HAP-1 (cell line): Measurements from ENCODE around the gene SPSB2.
"Not testable (repeated sequence)": the region's sequence is repeated elsewhere in the genome, so short reads cannot be mapped to it uniquely, and the experiment has no call there.

Experiments used
- DNase-seq, 2 experiments: peaks; one replicate each; pipeline ENCODE4 v3.0.0-alpha.2; 2016 to 2020; ENCODE audit warnings: low spot score in 2 of 2
- H3K27me3 ChIP-seq: fragments of 250-450 bp; sonication (Bioruptor Pico); 2 replicates; pipeline ENCODE4 v1.5.1; 2020; ENCODE audit warnings: low read depth, mild to moderate bottlenecking, moderate library complexity
- H3K36me3 ChIP-seq: fragments of 250-450 bp; sonication (Bioruptor Pico); replicated peaks from 2 replicates; pipeline ENCODE4 v1.5.1; 2020; ENCODE audit warnings: mild to moderate bottlenecking
- H3K4me1 ChIP-seq: fragments of 250-450 bp; sonication (Bioruptor Pico); 2 replicates; pipeline ENCODE4 v1.5.1; 2020; ENCODE audit warnings: mild to moderate bottlenecking
- H3K4me3 ChIP-seq: fragments of 250-450 bp; sonication (Bioruptor Pico); 2 replicates; pipeline ENCODE4 v1.5.1; 2020; ENCODE audit warnings: mild to moderate bottlenecking, moderate library complexity
- H3K9me3 ChIP-seq: fragments of 250-450 bp; sonication (Bioruptor Pico); 2 replicates; pipeline ENCODE4 v1.5.1; 2020; ENCODE audit warnings: mild to moderate bottlenecking, moderate library complexity
- in situ Hi-C: fragments of 300-500 bp; cut with MboI; formaldehyde crosslinking; loops from 3 replicates; pipeline ENCODE4 v1.14.3; 2020; ENCODE audit warnings: low sequenced_read_pairs, inconsistent platforms, mixed read lengths

SPSB2 gene

DNA sequence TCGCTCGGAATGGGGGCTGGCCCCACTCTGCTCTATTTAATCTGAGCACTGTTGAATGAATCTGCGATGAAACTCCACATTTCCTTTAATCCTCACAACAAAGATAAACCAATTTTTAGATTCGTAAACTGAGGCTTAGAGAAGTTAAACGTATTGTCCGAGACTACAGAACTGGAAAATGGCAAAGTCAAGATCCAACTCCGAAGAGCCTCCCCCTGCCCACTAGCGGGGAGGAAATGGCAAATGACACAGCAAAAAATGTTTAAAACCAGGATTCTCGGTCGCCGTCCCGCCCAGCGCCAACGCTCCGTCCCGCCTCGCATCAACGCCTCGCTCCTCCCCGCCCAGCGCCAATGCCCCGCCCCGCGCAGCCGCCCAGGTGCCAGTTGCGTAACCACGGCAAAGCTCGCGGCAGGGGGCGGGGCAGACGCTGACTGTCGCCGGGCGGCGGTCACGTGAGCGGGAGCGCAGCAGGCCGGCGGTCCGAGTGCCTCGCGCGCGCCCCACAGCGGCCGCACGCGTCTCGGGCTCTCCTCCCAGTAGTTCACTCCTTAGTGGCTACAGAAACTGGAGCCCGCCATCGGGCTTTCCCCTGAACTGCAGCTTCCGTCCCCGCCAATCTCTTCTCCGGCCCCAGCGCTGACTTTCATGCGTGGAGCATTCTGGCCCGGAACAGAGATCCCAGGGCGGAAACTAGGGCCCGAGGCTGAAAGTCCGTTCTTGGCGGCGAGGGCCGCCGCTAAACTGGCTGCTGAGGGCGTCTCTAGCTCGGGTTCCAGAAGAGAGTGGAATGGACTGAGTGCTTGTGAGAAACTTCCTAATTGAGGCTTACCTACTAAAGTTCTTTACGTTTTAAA lies 17.9 kb upstream of the SPSB2 start:
- H3K27me3 ChIP-seq = no peaks in the 10 kb centered on the region
- in situ Hi-C loops = no loop called here

DNA sequence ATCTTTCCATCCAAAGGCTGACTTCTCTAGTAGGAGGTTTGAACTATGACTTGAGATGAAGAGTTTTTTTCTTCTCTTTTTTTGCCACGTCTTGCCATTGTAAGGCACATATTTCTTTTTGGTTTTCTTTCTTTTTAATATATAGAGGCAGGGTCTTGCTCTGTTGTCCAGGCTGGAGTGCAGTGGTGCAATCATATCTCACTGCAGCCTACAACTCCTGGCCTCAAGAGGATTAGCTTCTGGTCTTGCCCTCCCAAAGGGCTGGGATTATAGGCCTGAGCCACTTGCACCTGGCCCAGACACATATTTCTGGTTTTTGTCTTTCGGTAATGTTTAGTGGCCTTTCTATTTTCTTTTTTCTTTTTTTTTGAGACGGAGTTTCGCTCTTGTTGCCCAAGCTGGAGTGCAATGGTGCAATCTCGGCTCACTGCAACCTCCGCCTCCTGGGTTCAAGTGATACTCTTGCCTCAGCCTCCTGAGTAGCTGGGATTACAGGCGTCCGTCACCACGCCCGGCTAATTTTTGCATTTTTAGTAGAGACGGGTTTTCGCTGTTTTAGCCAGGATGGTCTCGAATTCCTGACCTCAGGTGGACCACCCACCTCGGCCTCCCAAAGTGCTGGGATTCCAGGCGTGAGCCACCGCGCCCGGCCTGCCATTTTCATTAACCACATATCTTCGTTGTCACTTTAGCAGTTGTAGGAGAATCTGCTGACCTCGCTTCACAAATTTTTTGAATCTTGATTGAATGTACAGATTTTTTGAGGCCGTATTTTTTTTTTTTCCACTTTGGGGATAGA lies 16.9 kb upstream of the SPSB2 start:
- H3K9me3 ChIP-seq, DNase-seq, H3K36me3 ChIP-seq, H3K4me3 ChIP-seq, in situ Hi-C loops, H3K27me3 ChIP-seq: not testable (repeated sequence)
- peaks cover 44% of the 10 kb centered on the region for H3K4me1 ChIP-seq

More for the DNA sequence above, 17.9 kb upstream of the SPSB2 start:
- peak overlapping the region; percentile 45 for H3K4me3 ChIP-seq
- H3K36me3 ChIP-seq = no peaks in the 10 kb centered on the region; the same call in 1 of the 2 replicates
- H3K9me3 ChIP-seq = no peaks in the 10 kb centered on the region
- DNase-seq = peak; percentile 94 to 99
- peaks cover 36% of the 10 kb centered on the region for H3K4me1 ChIP-seq

DNA sequence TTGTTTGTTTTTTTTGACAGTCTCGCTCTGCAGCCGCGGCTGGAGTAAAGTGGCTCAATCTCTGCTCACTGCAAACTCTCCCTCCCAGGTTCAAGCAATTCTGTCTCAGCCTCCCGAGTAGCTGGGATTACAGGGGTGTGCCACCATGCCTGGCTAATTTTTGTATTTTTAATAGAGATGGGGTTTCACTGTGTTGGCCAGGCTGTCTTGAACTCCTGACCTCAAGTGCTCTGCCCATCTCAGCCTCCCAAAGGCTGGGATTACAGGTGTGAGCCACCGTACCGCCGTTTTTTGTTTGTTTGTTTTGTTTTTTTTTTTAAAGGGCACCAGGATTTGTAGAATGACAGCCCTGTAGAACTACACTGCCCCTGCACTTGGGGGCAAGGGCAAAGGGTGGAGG lies 15.7 kb upstream of the SPSB2 start:
- H3K4me3 ChIP-seq, DNase-seq, H3K27me3 ChIP-seq, H3K9me3 ChIP-seq, in situ Hi-C loops, H3K36me3 ChIP-seq: not testable (repeated sequence)
- H3K4me1 ChIP-seq = peaks cover 47% of the 10 kb centered on the region

DNA sequence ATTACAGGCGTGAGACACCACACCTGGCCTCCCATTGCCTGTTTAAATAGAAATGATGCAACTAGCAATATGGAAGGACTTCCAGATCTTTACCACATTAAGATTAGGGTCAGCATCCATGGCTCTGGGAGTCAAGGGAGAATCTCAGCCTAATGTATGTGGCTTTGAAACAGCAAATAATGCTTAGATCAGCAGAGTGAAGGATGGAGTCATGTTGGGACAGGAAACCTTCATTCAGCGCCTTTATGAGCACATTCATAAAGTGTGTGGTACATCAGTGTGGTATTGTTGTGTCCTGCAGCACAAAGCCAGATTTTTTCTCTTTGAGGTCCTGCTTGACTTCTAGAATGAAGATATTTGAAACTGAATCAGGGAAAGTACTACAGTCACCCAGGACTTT lies 15.3 kb upstream of the SPSB2 start:
- Histone ChIP-seq H3K4me1 (peaks cover 47% of the 10 kb centered on the region), H3K36me3 (peaks cover 12% of the 10 kb centered on the region), H3K27me3 (no peaks in the 10 kb centered on the region), H3K4me3 (no peak overlapping the region), H3K9me3 (no peaks in the 10 kb centered on the region)
- DNase-seq = peak in 1 of 2 experiments; percentile 17
- in situ Hi-C loops = no loop called here

DNA sequence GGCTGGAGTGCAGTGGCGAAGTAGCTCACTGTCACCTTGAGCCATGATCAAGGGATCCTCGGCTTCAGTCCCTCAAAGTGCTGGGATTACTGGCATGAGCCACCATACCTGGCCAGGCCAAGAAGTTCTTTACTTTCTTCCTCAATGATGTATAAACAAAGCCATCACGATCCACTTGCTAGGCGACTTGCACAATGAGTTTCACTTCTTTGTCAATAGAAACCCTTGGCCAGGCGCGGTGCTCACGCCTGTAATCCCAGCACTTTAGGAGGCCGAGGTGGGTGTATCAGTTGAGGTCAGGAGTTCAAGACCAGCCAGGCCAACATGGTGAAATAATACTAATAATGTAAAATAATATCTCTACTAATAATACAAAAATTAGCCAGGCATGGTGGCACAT lies 14.4 kb upstream of the SPSB2 start:
- in situ Hi-C loops = no loop called here

DNA sequence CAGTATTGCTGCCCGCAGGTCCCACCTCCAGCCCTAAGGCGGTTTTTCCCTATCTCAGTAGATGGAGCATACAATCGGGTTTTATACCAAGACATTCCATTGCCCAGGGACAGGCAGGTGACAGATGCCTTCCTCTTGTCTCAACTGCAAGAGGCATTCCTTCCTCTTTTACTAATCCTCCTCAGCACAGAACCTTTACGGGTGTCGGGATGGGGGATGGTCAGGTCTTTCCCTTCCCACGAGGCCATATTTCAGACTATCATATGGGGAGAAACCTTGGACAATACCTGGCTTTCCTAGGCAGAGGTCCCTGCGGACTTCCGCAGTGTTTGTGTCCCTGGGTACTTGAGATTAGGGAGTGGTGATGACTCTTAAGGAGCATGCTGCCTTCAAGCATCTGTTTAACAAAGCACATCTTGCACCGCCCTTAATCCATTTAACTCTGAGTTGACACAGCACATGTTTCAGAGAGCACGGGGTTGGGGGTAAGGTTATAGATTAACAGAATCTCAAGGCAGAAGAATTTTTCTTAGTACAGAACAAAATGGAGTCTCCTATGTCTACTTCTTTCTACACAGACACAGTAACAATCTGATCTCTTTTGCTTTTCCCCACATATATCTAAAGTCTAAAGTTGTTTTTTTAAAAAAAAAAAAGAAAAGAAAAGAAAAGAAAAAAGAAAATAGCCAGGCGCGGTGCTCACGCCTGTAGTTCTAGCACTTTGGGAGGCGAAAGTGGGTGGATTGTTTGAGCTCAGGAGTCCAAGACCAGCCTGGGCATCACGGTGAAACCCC lies 13.3 kb upstream of the SPSB2 start:
- Histone ChIP-seq H3K4me1 (peaks cover 40% of the 10 kb centered on the region), H3K36me3 (peaks cover 18% of the 10 kb centered on the region)
- H3K27me3 ChIP-seq, H3K4me3 ChIP-seq, in situ Hi-C loops, H3K9me3 ChIP-seq: not testable (repeated sequence)
- peak in 1 of 2 experiments; percentile 88 for DNase-seq

More for the DNA sequence above, 14.4 kb upstream of the SPSB2 start:
- Histone ChIP-seq H3K27me3 (no peaks in the 10 kb centered on the region), H3K36me3 (peaks cover 18% of the 10 kb centered on the region), H3K4me3 (no peak overlapping the region), H3K4me1 (peaks cover 47% of the 10 kb centered on the region), H3K9me3 (no peaks in the 10 kb centered on the region)
- peak in 1 of 2 experiments; percentile 35 for DNase-seq

DNA sequence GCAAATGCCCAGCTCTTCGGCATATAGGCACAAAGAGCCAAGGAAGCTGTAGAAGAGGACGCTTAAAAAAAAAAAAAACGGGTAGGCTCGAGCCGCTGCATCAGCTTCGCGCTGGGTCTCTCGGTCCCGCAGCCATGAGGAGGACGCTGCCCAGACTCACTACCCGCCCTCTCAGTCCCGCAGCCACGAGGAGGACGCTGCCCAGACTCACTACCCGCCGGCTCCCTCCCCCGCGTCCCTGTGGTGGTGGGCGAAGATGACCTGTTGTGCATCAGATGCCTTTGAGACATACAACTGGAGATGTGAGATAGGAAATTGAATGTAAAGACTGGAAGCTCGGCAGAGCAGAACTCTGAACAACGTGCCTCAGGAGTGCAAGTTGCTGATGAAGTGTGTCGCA lies 11.4 kb upstream of the SPSB2 start:
- no peak overlapping the region for H3K4me3 ChIP-seq
- peaks cover 18% of the 10 kb centered on the region for H3K36me3 ChIP-seq
- no peaks in the 10 kb centered on the region for H3K9me3 ChIP-seq
- H3K27me3 ChIP-seq = no peaks in the 10 kb centered on the region
- DNase-seq = peak in 1 of 2 experiments; percentile 2
- in situ Hi-C loops = no loop called here
- peaks cover 31% of the 10 kb centered on the region for H3K4me1 ChIP-seq

DNA sequence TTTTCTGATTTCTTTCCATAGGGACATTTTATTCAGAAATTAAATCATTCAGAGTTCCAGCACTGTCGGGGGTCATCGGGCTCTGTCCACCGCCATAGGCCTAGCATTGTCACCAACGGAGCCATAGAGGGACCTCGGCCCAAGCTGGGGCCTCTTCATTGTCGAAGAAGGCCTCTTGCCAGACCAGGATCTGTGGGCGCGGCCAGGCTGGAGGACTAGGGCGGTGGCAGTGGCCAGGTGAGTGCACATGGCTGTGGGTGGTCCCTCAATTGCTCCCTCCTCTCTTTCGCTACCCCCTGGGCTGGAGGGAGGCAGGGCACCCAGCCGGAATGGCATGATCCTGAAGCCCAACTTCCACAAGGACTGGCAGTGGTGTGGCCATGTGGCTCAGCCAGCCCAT lies 10.6 kb upstream of the SPSB2 start:
- peaks cover 31% of the 10 kb centered on the region for H3K4me1 ChIP-seq
- peaks cover 18% of the 10 kb centered on the region for H3K36me3 ChIP-seq
- in situ Hi-C loops = no loop called here
- H3K9me3 ChIP-seq = no peaks in the 10 kb centered on the region
- H3K27me3 ChIP-seq = no peaks in the 10 kb centered on the region
- no peak for DNase-seq
- H3K4me3 ChIP-seq = no peak overlapping the region

DNA sequence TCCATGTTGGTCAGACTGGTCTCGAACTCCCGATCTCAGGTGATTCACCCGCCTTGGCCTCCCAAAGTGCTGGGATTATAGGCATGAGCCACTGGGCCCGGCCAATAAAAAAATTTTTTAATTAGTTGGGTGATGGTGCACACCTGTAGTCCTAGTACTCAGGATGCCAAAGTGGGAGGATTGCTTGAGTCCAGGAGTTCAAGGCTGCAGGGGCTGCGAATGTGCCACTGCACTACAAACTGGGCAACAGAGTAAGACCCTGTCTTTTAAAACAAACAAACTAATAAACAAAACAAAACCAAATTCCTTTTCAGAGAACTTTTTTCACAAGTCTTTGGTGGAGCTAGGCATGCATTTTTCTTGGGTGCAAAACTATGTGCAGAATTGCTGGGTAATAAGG lies 10.1 kb upstream of the SPSB2 start:
- Histone ChIP-seq H3K9me3 (no peaks in the 10 kb centered on the region), H3K4me1 (peaks cover 29% of the 10 kb centered on the region), H3K4me3 (no peak overlapping the region), H3K36me3 (peaks cover 18% of the 10 kb centered on the region), H3K27me3 (no peaks in the 10 kb centered on the region)
- in situ Hi-C loops = no loop called here
- DNase-seq = no peak

DNA sequence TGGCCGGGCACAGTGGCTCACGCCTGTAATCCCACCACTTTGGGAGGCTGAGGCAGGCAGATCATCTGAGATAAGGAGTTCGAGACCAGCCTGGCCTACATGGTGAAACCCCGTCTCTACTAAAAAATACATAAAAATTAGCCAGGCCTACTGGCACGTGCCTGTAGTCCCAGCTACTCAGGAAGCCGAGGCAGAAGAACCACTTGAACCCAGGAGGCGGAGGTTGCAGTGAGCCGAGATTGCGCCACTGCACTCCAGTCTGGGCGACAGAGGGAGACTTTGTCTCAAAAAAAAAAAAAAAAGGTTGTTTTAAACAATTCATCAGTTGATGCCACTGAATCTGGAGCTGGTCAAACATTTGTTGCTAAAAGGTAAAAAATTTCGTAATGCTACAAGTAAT lies 6.7 kb upstream of the SPSB2 start:
- not testable (repeated sequence) for H3K27me3 ChIP-seq

DNA sequence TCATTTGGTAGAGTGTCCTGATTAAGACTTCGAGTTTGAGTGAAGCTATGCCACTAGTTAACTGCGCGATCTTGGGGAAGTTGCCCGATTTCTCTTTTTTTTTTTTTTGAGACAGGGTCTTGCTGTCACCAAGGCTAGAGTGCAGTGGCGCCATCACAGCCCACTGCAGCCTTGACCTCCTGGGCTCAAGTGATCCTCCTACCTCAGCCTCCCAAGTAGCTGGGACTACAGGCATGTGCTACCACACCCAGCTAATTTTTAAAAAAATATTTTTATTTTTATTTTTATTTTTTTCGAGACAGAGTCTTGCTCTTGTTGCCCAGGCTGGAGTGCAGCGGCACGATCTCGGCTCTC lies 889 bp upstream of the SPSB2 start:
- H3K9me3 ChIP-seq, H3K27me3 ChIP-seq, in situ Hi-C loops, DNase-seq: not testable (repeated sequence)
- H3K4me1 ChIP-seq = peaks cover 26% of the 10 kb centered on the region
- peaks cover 37% of the 10 kb centered on the region for H3K36me3 ChIP-seq
- H3K4me3 ChIP-seq = peak overlapping the region; percentile 82

More for the DNA sequence above, 6.7 kb upstream of the SPSB2 start:
- H3K36me3 ChIP-seq = peaks cover 16% of the 10 kb centered on the region
- H3K4me1 ChIP-seq, in situ Hi-C loops, H3K4me3 ChIP-seq, DNase-seq, H3K9me3 ChIP-seq: not testable (repeated sequence)

DNA sequence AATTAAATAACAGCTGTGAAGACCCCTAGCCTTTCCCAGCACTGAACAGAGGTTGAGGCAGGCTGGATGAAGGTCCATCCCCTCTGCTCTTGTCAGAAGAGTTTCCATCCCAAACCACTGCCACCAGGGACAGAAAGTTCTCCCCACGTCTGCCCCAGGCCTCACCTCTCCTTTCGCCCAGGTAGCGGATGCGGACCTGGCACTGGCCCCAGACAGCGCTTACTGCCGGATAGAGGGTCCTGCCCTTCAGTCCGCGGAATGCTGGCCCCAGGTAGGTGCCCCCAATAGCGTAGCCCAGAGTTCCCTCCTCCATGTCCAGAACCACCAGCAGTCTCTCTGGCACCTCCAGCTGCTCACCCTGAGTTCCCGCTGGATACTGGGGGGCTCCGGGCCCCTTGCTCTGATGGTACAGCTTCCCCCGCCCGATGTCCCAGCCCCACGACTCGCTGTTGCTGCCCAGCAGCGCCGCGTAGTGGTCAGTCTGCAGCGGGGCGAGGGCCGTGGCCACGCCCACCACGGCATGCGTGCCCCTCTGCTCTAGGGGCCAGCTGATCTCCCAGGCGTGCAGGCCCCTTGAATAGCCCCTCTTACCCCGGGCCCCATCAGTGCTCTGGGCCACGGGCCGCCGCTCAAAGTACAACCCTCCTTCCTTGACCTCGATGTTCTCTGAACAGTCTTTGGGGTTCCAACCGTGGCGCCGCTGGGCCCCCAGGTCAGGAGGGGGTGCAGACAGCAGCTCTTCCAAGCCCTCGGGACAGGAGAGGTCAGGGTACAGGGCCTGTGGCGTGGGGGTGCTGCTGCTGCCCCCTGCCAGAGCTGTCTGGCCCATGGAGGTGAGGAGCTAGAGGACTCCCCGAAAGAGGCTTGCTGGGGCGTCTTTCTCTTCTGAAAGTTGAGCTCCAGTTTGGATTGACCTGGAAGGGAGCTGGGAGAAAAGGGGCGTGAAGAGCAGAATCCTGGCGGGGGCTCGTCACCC lies 742 bp downstream of the SPSB2 start:
- Histone ChIP-seq H3K4me1 (peaks cover 26% of the 10 kb centered on the region), H3K9me3 (no peaks in the 10 kb centered on the region), H3K36me3 (peaks cover 53% of the 10 kb centered on the region), H3K27me3 (no peaks in the 10 kb centered on the region), H3K4me3 (peak overlapping the region; percentile 82)
- DNase-seq = peak; percentile 75 to 92
- in situ Hi-C loops = no loop called here
